NCI-H2029 treated with DMSO at 0.1 percent for 48 hours (cell line): Measurements from ENCODE around the gene TMEM200C.
"Not testable (repeated sequence)": the region's sequence is repeated elsewhere in the genome, so short reads cannot be mapped to it uniquely, and the experiment has no call there.

ENCODE experiments used
- DNase-seq: peaks from one replicate; lab custom pipeline; 2025; lab: John Stamatoyannopoulos, UW

TMEM200C gene

DNA sequence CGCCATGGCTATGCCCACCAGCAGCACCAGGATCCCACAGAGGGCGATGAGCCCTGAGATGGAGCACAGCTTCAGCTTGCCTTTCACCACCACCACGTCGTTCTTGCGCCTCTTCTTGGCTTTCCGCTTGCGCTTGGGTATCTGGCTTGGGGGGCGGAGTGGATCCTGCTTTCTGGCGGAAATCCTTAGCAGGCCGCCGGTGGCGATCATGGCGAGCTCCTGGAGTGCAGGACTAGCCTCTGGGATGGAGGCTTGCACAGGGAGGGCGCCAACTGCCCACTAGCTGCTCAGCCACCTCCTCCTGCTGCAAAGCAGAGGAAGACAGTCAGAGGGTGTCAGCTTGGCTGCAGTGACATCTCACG, 3.5 kb downstream of the TMEM200C start:
- no peak for DNase-seq

DNA sequence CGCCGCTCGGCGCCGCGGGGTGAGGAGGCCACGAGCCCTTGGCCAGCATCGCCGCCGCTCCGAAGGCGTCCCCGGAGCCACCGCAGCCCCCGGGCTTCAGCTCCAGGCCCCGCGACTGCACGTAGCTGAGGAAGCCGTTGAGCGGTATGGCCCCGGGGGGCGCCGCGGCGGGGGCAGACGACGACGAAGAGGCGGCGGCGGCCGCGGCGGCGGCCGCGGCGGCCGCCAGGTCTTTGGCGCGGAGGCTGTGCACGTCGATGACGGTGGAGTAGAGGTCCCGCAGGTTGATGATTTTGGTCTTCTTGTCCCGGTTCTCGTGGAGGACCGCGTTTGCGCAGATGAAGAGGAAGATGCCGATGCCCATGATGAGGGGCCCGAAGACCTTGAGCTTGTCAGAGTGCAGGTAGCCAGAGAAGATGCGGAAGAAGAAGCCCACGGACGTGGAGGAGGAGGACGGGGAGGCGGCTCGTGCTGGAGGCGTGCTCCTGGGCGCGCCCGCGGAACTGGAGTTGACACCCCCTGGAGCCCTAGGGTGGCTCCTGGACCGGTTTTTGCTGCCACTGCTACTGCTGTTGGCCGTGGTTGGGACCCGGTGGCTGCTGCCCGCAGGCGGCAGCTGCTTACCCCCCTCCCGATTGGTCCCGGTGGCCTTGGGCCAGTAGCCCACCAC, 4.0 kb downstream of the TMEM200C start:
- DNase-seq: no peak

GRCh38 chr18:5890331-5891183, 4.8 kb downstream of the TMEM200C start:
- DNase-seq: no peak

DNA sequence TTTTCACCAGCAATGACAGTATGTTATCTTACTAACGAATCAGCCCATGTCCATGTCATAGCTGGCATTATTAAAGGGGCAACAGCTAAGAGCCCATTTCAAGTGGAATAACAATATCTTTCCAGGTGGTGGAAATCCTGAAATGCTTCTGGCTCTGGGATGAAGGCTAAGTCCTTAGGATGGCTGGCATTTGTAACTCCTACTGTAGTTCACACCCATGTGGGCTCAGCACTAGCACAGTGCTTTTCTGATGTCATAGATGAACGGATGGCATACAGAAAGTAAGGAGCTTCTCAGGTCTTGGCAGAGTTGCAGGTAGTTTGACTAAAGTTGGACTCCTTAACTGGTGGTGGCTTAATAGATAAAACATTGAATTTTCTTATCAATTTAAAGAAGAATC, 10.0 kb downstream of the TMEM200C start:
- no peak for DNase-seq

GRCh38 chr18:5884375-5884774, 10.9 kb downstream of the TMEM200C start:
- no peak for DNase-seq

DNA sequence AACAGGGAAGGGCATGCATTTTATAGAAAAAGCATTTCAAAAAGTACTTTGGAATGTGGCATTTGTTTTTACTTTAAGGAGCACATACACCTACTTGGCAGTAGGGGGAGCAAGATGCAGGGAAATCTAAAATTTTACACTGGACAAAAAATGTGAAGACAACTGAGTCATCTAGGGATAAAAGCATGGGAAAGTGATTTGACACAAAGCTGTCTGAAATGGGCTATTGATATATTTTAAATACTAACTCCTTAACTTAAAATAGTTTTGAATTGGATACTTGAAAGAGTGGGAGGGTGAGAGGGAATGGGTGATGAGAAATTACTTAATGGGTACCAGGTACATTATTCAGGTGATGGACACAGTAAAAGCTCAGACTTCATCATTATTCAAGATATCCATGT, 15.8 kb downstream of the TMEM200C start:
- DNase-seq: no peak

- DNase-seq: no peak
Measured at GRCh38 chr18:5876891-5877290, 18.4 kb downstream of the TMEM200C start.

GRCh38 chr18:5874336-5874735, 21.0 kb downstream of the TMEM200C start:
- no peak for DNase-seq

DNA sequence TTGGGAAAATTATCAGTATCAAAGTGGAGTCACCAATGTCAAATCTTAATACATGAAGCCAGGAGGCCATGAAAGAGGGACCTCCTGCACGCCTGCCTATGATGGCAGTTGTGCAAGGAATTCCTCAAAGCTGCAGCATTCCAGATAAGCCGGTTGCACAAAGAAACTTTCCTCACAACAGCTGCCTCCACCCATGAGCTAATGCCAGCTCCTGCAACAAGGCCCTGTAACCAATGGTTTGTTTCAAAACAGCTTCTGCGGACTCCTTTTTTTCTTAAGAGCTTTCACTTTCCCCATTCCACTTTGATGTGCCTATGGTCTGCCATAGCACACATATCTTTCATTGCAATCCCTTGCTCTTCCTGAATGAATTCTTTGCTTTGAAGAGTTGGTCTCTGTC, 22.4 kb downstream of the TMEM200C start:
- DNase-seq: no peak

- DNase-seq: no peak
Measured at GRCh38 chr18:5871426-5871825, 23.9 kb downstream of the TMEM200C start.

DNA sequence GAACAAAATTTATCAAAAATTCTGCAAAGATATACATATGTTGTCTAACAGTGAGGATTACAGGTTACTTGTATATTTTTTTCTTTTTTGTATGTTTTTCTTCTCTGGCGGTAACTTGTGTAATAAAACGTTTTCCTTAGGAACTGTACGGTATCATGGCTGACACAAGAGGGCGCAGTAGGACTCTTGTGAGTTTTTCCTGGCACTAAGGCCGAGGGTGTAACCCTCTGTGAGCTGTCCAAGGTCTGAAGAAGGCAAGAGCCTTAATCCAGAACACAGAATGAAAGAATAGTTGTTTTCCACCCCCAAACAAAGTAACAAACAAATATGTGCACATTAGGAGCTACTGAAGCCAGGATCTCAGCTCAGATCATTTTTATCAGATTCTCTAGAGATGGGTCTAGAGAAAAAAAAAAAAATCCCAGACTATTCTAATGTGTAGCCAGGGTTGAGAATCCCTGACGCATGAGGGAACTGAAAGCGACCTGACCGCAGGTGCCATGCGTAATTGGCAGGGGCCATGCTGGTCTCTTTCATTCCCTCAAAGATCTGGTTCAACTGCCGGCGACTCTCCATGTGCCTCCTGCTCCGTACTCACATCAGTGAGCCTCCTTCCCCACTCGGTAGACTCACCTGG, 27.0 kb downstream of the TMEM200C start:
- DNase-seq: peak; percentile 57

- no peak for DNase-seq
Measured at GRCh38 chr18:5865521-5865920, 29.8 kb downstream of the TMEM200C start.

DNA sequence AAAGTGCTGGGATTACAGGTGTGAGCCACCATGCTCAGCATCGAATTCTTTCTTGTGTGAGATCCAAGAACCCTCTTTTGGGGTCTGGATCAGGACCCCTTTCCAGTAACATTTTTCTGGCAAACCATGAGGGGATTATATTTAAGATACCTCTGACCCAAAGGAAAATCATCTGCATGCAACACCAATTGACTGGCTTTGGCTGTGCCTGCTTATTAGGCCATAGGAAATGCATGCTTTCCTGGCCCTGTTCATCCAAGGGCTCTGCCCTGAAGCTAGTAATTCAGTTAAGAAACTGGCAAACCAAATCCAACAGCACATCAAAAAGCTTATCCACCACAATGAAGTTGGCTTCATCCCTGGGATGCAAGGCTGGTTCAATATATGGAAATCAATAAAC, 33.2 kb downstream of the TMEM200C start:
- DNase-seq: not testable (repeated sequence)

DNA sequence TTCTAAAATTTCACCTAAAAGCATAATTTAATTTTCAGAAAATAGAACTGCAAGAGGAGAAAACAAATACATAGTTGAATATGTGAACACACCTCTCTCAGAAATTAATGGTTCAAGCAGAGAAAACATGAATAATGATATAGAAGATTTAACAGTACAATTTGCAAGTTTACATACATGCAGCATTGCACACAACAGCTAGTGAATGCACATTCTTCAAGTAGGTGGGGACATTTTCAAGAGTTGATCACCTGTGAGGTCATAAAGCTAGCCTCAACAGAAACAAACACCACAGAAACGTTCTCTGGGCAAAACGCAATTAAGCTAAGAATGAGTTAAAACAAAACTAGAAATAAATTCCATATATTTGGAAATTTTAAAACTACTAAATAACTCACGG, 38.1 kb downstream of the TMEM200C start:
- DNase-seq: no peak

GRCh38 chr18:5853253-5853652, 42.1 kb downstream of the TMEM200C start:
- no peak for DNase-seq

DNA sequence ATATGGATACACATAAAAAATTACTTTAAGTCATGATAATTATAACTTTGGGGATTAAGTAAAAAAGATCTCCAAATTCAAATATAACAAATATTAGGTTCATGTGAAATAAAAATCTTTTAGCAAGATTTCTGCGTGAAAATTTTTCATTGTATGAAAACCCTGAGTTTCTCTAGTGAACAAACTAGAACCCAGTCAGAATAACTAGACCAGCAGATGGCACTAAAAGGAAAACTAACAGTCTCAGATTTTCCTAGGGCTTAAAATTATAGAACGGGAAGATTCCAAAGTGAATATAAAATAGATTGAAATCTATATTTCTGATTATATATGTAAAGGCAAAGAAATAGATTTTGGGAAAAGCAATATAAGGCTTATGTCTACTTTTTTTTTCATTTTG, 43.3 kb downstream of the TMEM200C start:
- no peak for DNase-seq

DNA sequence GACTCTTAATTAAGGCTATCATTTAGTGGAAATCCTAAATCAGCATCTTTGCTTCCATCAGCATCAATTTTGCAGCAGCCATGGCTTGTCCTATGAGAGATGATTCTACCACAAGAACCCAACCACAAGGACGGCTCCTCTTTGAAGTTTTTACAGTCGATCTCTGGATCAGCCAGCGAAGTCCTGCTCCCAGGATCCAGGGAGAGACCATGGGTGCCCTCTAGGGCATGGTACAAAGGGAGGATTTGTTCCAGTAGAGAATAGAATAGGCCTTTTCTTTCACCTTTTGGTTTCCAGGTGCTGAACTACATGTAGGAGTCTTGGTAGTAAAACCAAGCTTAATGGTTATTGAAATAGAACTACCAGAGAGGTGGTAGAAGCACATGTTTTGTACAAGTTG, 52.7 kb downstream of the TMEM200C start:
- no peak for DNase-seq

GRCh38 chr18:5841518-5841917, 53.8 kb downstream of the TMEM200C start:
- no peak for DNase-seq

GRCh38 chr18:5840547-5840946, 54.8 kb downstream of the TMEM200C start:
- no peak for DNase-seq

DNA sequence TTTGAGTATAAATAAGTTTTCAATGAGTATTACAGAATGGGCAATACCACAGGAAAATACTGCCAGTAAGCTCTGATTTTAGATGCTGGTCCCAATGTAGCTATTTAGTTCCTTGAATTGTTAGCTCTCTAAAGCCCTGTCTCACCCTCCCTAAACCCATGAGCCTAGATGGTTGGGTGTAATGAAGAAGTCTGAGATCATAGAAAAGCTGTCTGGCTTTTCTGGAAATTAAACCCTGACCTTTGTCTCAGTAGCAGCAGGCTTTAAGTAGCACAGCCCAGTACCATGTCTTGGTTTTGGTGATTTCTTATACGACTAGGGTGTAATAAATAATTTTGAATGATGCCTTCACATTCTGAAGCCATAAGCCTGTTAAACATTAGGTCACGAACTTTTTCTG, 55.3 kb downstream of the TMEM200C start:
- no peak for DNase-seq

DNA sequence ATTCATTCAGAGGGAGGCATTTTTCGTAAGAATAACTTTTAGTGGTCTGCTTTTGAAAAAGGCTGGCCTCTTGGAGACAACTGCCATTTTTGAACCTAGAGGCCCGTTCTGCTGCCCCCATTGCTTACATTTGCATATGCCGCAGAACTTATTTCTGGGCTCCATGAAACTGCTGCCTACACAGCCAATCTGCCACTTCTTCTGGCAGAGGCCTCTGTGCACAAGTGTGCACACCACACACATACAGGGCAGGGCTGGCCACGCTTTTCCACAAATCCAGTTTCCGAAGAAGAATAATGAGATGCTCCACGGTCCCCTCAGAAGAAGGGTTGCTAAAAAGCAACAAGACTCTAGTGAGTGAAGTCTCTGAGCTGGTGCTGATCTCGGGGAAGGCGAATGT, 56.2 kb downstream of the TMEM200C start:
- DNase-seq: no peak
